Globus pallidus (tissue), 1 donor: ENCODE measurements around the gene SEMA6C.
"Not testable (repeated sequence)": the region's sequence is repeated elsewhere in the genome, so short reads cannot be mapped to it uniquely, and the experiment has no call there.

ENCODE experiments used
- DNase-seq: peaks from one replicate; pipeline ENCODE4 v3.0.0-alpha.2; 2015; ENCODE audit warnings: low spot score

SEMA6C gene

GRCh38 chr1:151128800-151129199 lies 17.6 kb downstream of the SEMA6C start:
- no peak for DNase-seq

DNA sequence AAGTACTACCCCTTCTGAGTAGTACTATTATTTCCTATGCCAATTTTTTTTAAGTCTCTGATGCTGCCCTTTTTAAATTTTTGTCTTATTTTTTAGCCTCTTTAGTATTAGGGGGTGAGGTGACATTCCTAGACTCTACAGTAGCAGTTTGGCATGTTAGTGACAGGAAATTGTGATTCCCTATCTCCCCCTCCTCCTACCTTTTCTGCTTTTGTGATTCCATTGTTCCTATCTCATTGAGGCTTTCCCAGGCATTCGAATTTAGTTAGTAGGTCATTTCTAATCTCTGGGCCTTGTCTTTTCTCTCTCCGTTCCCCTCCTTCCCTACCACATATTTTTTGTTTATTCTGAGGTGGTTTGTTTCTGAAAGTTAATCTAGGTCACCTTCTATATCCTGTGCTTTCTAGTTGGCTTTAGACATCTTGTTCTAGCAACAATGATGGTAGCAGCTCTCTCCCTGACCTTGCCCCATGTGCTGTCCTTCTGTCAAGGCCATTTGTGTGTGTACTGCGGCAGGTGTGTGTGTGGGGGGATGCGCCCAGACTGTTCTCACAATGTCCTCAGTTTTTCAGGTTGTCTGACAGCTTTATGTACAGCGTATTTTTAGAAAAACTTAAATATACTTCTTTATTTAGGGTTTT lies 21.5 kb downstream of the SEMA6C start:
- DNase-seq: no peak

DNA sequence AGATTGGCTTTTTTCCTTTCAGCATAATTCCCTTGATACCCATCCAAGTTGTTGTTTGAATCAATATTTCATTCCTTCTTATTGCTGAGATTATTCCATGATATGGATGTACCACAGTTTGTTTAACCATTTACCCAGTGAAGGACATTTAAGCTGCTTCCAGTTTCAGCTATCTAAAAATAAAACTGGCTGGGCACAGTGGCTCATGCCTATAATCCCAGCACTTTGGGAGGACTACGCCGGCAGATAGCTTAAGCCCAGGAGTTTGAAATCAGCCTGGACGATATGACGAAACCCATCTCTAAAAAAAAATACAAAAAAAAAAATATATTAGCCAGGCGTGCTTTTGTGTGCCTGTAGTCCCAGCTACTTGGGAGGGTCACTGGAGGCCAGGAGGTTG lies 32.6 kb downstream of the SEMA6C start:
- DNase-seq: no peak

- DNase-seq: no peak
Measured at GRCh38 chr1:151108331-151108730, 38.1 kb downstream of the SEMA6C start.

GRCh38 chr1:151106894-151107293 lies 39.5 kb downstream of the SEMA6C start:
- DNase-seq: no peak

DNA sequence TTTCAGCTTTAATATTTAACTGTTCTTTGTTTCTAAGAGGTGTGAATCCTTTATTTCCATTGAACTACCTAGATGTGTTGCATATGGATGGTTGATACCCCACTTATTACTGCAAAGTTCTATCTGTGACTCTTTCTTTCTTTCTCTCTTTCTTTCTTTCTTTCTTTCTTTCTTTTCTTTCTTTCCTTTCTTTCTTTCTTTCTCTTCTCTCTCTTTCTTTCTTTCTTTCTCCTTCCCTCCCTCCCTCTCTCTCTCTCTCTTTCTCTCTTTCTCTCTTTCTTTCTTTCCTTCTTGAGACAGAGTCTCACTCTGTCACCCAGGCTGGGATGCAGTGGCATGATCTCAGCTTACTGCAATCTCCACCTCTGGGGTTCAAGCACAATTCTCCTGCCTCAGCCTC lies 41.8 kb downstream of the SEMA6C start:
- no peak for DNase-seq

DNA sequence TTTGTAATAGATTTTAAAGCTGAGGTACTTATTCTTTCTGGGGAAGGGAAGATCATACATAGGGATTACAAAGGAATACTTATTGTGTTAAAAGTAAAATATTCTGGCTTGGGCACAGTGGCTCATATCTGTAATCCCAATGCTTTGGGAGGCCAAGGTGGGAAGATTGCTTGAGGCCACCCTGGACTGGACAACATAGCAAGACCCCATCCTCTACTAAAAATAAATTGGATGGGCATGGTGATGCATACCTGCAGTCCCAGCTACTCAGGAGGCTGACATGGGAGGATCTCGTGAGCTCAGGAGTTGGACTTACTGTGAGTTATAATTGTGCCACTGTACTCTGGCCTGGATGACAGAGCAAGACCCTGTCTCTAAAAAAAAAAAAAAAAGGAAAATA lies 48.3 kb downstream of the SEMA6C start:
- DNase-seq: no peak

DNA sequence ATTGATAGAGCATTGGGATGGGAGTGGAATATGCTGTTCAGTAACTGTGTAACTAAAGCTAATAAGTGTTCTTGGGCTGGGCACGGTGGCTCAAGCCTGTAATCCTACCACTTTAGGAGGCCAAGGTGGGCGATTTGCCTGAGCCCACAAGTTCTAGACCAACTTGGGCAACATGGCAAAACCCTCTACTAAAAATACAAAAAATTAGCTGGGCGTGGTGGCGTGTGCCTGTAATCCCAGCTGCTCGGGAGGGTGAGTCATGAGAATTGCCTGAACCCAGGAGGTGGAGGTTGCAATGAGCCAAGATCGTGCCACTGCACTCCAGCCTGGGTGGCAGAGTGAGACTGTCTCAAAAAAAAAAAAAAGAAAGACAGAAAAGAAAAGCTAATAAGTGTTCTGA lies 49.0 kb downstream of the SEMA6C start:
- not testable (repeated sequence) for DNase-seq

GRCh38 chr1:151085953-151086559 lies 60.4 kb downstream of the SEMA6C start:
- DNase-seq: no peak
